WTC11 (cell line): ENCODE data around the gene COG6. TPM values are rescaled to one million over a fixed set of nuclear protein-coding genes. Genes with fewer than 3 reads are reported as not detected.

Source experiments
- ATAC-seq: fragments of 200-7000 bp; cut with Tn5 transposase; 2 replicates; pipeline ENCODE4 v1.10.0; 2021; ENCODE audit warnings: mild to moderate bottlenecking, moderate library complexity
- CTCF ChIA-PET: fragments of 300-600 bp; sonication (Branson Sonifier 250); formaldehyde crosslinking; loops from one replicate; lab custom pipeline; 2021; ENCODE audit warnings: antibody characterized with exemption; lab: Charles Lee
- POLR2A ChIA-PET: fragments of 350-600 bp; sonication (Branson Sonifier 250); formaldehyde crosslinking; loops from one replicate; lab custom pipeline; 2021; ENCODE audit warnings: antibody characterized with exemption; lab: Charles Lee
- DNase-seq: peaks from one replicate; pipeline ENCODE4 v3.0.0; 2021; ENCODE audit warnings: low spot score
- H3K27ac Mint-ChIP-seq: 2 replicates; pipeline ENCODE4 v1.8.0; 2021; ENCODE audit warnings: mixed read lengths
- H3K27me3 Mint-ChIP-seq: 2 replicates; pipeline ENCODE4 v1.8.0; 2021; ENCODE audit warnings: low read depth, mild to moderate bottlenecking, moderate library complexity, mixed read lengths
- H3K36me3 Mint-ChIP-seq: 2 replicates; pipeline ENCODE4 v1.8.0; 2021; ENCODE audit warnings: mixed read lengths
- H3K4me1 Mint-ChIP-seq: 2 replicates; pipeline ENCODE4 v1.8.0; 2022; ENCODE audit warnings: mixed read lengths
- H3K4me3 Mint-ChIP-seq: 2 replicates; pipeline ENCODE4 v1.8.0; 2021; ENCODE audit warnings: mild to moderate bottlenecking, moderate library complexity, mixed read lengths
- H3K9me3 Mint-ChIP-seq: 2 replicates; pipeline ENCODE4 v1.8.0; 2021; ENCODE audit warnings: mixed read lengths
- CREM ChIP-seq: sonication (generic); formaldehyde crosslinking; IDR thresholded peaks from 2 replicates; pipeline ENCODE4 v1.8.1; 2022; ENCODE audit warnings: mild to moderate bottlenecking, missing genetic modification reagents, moderate library complexity
- ELF4 ChIP-seq: sonication (generic); formaldehyde crosslinking; IDR thresholded peaks from 2 replicates; pipeline ENCODE4 v1.8.1; 2022; ENCODE audit warnings: low read depth, mild to moderate bottlenecking, moderate library complexity, missing genetic modification reagents
- EMX1 ChIP-seq: fragments of 250-450 bp; sonication (Bioruptor Pico); IDR thresholded peaks from 2 replicates; pipeline ENCODE4 v1.8.0; 2021; ENCODE audit warnings: mild to moderate bottlenecking
- HMGA2 ChIP-seq: fragments of 250-450 bp; sonication (Bioruptor Pico); IDR thresholded peaks from 2 replicates; pipeline ENCODE4 v1.4.0; 2021; ENCODE audit warnings: mild to moderate bottlenecking, moderate library complexity
- IRF1 ChIP-seq: sonication (generic); formaldehyde crosslinking; IDR thresholded peaks from 2 replicates; pipeline ENCODE4 v1.8.0; 2023; ENCODE audit warnings: missing genetic modification reagents
- NFE2L1 ChIP-seq: sonication (generic); formaldehyde crosslinking; IDR thresholded peaks from 2 replicates; pipeline ENCODE4 v1.8.1; 2023; ENCODE audit warnings: missing genetic modification reagents
- NR2C2 ChIP-seq: sonication (generic); formaldehyde crosslinking; IDR thresholded peaks from 2 replicates; pipeline ENCODE4 v1.8.0; 2022; ENCODE audit warnings: mild to moderate bottlenecking, missing genetic modification reagents
- TP53 ChIP-seq: sonication (generic); formaldehyde crosslinking; IDR thresholded peaks from 2 replicates; pipeline ENCODE4 v1.8.1; 2023; ENCODE audit warnings: mild to moderate bottlenecking, missing genetic modification reagents
- USF1 ChIP-seq: sonication (generic); formaldehyde crosslinking; IDR thresholded peaks from 2 replicates; pipeline ENCODE4 v1.8.0; 2022; ENCODE audit warnings: mild to moderate bottlenecking, missing genetic modification reagents
- total RNA-seq: library from RNA; stranded (reverse); gene quantifications from 3 replicates; pipeline ENCODE4 v1.2.3, GENCODE V29; 2021
- TF ChIP-seq, protein P1 (sequence below): sonication (generic); formaldehyde crosslinking; IDR thresholded peaks from 2 replicates; pipeline ENCODE4 v1.8.0; 2023; ENCODE audit warnings: missing genetic modification reagents, mild to moderate bottlenecking, borderline replicate concordance
- TF ChIP-seq, protein P2 (sequence below): sonication (generic); formaldehyde crosslinking; IDR thresholded peaks from 2 replicates; pipeline ENCODE4 v1.8.1; 2023; ENCODE audit warnings: mild to moderate bottlenecking, moderate library complexity, missing genetic modification reagents
- TF ChIP-seq, protein P3 (sequence below): fragments of 250-450 bp; sonication (Bioruptor Pico); conservative IDR thresholded peaks from 2 replicates; pipeline ENCODE4 v1.9.0; 2021; ENCODE audit warnings: mild to moderate bottlenecking
- TF ChIP-seq, protein P4 (sequence below): fragments of 250-450 bp; sonication (Bioruptor Pico); IDR thresholded peaks from 2 replicates; pipeline ENCODE4 v1.9.0; 2021; ENCODE audit warnings: mild to moderate bottlenecking, borderline replicate concordance

The COG6 gene
- total RNA-seq, 1 experiment from 2014 or later, result 23.0 TPM

- POLR2A ChIA-PET, result no interaction called here
- H3K4me1 Mint-ChIP-seq, result 0 out of 2 replicates have a peak, but pooled peaks cover 3% of the 10 kb centered on the region
- ATAC-seq (no peak), DNase-seq (no peak)
- no peak overlapping the region for H3K27ac Mint-ChIP-seq
- H3K9me3 Mint-ChIP-seq, result peaks cover 5% of the 10 kb centered on the region
- no peak overlapping the region for H3K4me3 Mint-ChIP-seq
- TF ChIP-seq IRF1 (CRISPR knock-in tag), result no peak
- TF ChIP-seq, protein P1, sequence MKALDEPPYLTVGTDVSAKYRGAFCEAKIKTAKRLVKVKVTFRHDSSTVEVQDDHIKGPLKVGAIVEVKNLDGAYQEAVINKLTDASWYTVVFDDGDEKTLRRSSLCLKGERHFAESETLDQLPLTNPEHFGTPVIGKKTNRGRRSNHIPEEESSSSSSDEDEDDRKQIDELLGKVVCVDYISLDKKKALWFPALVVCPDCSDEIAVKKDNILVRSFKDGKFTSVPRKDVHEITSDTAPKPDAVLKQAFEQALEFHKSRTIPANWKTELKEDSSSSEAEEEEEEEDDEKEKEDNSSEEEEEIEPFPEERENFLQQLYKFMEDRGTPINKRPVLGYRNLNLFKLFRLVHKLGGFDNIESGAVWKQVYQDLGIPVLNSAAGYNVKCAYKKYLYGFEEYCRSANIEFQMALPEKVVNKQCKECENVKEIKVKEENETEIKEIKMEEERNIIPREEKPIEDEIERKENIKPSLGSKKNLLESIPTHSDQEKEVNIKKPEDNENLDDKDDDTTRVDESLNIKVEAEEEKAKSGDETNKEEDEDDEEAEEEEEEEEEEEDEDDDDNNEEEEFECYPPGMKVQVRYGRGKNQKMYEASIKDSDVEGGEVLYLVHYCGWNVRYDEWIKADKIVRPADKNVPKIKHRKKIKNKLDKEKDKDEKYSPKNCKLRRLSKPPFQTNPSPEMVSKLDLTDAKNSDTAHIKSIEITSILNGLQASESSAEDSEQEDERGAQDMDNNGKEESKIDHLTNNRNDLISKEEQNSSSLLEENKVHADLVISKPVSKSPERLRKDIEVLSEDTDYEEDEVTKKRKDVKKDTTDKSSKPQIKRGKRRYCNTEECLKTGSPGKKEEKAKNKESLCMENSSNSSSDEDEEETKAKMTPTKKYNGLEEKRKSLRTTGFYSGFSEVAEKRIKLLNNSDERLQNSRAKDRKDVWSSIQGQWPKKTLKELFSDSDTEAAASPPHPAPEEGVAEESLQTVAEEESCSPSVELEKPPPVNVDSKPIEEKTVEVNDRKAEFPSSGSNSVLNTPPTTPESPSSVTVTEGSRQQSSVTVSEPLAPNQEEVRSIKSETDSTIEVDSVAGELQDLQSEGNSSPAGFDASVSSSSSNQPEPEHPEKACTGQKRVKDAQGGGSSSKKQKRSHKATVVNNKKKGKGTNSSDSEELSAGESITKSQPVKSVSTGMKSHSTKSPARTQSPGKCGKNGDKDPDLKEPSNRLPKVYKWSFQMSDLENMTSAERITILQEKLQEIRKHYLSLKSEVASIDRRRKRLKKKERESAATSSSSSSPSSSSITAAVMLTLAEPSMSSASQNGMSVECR (CRISPR knock-in tag), result no peak
- TF ChIP-seq, all 79 proteins: peak for 0
- no peaks in the 10 kb centered on the region for H3K27me3 Mint-ChIP-seq
- H3K36me3 Mint-ChIP-seq, result peaks cover 6% of the 10 kb centered on the region
- CTCF ChIA-PET, result no interaction called here
Observed at GRCh38 chr13:39672378-39673132, 17.1 kb downstream of the COG6 start.

DNA sequence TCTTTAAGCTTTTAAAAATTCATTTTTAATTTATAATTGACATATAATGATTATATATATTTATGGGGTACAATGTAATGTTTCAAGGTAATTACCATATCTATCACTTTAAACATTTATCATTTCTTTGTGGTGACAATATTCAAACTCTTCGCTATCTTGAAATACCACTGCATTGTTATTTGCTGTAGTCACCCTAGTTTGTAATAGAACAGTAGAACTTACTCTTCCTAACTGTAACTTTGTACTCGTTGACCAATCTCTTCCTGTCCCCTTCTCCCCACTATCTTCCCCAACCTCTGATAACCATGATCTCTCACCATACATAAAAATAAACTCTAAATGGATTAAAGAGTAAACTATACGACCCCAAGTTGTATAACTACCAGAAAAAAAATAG, 20.4 kb downstream of the COG6 start:
- Mint-ChIP-seq H3K9me3 (peaks cover 11% of the 10 kb centered on the region), H3K36me3 (peaks cover 30% of the 10 kb centered on the region), H3K4me3 (no peak overlapping the region), H3K4me1 (0 out of 2 replicates have a peak, but pooled peaks cover 3% of the 10 kb centered on the region), H3K27me3 (no peaks in the 10 kb centered on the region), H3K27ac (no peak overlapping the region)
- ATAC-seq (no peak), DNase-seq (no peak)
- TF ChIP-seq CREM (CRISPR knock-in tag), result no peak
- no peak for TF ChIP-seq USF1 (CRISPR knock-in tag)
- TF ChIP-seq NFE2L1 (CRISPR knock-in tag), result no peak
- TF ChIP-seq, protein P2, sequence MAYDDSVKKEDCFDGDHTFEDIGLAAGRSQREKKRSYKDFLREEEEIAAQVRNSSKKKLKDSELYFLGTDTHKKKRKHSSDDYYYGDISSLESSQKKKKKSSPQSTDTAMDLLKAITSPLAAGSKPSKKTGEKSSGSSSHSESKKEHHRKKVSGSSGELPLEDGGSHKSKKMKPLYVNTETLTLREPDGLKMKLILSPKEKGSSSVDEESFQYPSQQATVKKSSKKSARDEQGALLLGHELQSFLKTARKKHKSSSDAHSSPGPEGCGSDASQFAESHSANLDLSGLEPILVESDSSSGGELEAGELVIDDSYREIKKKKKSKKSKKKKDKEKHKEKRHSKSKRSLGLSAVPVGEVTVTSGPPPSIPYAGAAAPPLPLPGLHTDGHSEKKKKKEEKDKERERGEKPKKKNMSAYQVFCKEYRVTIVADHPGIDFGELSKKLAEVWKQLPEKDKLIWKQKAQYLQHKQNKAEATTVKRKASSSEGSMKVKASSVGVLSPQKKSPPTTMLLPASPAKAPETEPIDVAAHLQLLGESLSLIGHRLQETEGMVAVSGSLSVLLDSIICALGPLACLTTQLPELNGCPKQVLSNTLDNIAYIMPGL (CRISPR knock-in tag), result no peak
- TF ChIP-seq, protein P3, sequence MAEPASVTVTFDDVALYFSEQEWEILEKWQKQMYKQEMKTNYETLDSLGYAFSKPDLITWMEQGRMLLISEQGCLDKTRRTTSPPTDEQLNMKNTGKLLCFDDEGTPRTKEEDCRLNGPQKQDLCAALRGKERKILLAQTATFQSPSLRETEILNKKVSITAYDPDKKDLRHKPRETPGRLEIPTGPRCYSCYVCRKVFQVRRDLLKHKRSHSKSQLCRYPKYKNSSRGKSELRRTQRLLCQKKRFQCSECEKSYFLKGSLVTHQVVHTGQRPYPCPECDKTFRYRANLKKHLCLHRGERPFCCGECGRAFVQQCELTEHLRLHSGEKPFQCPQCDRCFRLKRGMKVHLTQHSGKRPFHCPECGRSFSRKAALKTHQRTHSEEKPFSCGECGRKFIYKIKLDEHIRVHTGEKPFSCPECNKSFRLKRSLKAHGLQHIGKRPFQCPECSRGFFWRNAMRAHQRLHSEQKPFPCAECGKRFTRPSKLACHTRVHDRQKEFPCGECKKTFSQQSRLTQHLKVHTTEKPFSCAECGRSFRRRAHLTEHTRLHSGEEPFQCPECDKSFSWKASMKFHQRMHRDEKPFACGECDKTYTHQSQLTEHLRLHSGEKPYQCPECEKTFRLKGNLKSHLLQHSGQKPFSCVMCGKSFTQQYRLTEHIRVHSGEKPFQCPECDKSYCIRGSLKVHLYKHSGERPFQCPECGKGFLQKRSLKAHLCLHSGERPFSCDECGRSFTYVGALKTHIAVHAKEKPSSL (CRISPR knock-in tag), result no peak
- TF ChIP-seq TP53 (CRISPR knock-in tag), result no peak
- no peak for TF ChIP-seq EMX1 (CRISPR knock-in tag)
- no peak for TF ChIP-seq ELF4 (CRISPR knock-in tag)
- TF ChIP-seq NR2C2 (CRISPR knock-in tag), result no peak
- TF ChIP-seq, protein P4, sequence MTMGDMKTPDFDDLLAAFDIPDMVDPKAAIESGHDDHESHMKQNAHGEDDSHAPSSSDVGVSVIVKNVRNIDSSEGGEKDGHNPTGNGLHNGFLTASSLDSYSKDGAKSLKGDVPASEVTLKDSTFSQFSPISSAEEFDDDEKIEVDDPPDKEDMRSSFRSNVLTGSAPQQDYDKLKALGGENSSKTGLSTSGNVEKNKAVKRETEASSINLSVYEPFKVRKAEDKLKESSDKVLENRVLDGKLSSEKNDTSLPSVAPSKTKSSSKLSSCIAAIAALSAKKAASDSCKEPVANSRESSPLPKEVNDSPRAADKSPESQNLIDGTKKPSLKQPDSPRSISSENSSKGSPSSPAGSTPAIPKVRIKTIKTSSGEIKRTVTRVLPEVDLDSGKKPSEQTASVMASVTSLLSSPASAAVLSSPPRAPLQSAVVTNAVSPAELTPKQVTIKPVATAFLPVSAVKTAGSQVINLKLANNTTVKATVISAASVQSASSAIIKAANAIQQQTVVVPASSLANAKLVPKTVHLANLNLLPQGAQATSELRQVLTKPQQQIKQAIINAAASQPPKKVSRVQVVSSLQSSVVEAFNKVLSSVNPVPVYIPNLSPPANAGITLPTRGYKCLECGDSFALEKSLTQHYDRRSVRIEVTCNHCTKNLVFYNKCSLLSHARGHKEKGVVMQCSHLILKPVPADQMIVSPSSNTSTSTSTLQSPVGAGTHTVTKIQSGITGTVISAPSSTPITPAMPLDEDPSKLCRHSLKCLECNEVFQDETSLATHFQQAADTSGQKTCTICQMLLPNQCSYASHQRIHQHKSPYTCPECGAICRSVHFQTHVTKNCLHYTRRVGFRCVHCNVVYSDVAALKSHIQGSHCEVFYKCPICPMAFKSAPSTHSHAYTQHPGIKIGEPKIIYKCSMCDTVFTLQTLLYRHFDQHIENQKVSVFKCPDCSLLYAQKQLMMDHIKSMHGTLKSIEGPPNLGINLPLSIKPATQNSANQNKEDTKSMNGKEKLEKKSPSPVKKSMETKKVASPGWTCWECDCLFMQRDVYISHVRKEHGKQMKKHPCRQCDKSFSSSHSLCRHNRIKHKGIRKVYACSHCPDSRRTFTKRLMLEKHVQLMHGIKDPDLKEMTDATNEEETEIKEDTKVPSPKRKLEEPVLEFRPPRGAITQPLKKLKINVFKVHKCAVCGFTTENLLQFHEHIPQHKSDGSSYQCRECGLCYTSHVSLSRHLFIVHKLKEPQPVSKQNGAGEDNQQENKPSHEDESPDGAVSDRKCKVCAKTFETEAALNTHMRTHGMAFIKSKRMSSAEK (CRISPR knock-in tag), result no peak
- TF ChIP-seq, protein P1 (CRISPR knock-in tag), result no peak
- TF ChIP-seq HMGA2 (CRISPR knock-in tag), result no peak
- CTCF ChIA-PET, result no interaction called here
- POLR2A ChIA-PET, result no interaction called here
